Femur (tissue), 1 donor: ENCODE data around the gene VPS4B.
"Not testable (repeated sequence)": the region's sequence is repeated elsewhere in the genome, so short reads cannot be mapped to it uniquely, and the experiment has no call there.

Source experiments
- DNase-seq: peaks from one replicate; pipeline ENCODE4 v3.0.0-alpha.2; 2017

VPS4B gene

DNA sequence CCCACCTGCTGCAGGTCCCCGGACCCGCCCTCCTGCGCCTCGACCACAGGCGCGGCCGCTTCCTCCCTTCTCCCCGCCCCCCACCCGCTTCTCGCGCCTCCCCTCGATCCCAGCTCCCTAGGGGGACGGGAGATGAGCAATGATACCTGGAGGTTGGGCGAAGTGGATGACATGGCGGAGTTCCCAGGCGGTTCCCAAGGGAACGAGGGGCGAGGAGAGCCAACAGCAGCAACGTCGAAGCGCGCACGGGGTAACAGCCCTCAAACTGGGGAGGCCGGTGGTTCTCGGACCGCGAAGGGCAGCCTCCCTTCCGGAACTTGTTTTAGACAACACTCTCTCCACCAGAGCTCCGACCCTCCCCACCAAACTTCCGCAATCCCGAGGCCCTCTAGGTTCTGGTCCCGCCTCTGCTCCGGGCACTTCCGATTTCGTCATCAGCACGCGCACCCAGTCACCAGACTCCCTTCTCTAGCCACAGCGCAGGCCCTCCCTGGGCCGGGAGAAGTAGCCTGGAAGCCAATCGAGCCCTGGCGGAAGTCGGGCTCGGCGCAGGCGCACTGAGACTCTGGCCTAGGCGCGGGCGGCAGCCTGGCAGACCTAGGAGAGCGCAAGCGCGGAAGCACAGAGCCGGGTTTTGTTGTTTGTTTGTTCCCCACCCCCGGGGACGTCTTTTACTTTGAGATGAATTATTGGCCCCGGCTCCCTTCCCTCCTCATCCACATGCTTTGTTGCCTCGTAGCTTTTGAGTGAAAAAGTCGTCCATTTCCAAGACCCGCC lies at the start of gene VPS4B:
Gene VPS4B (minus strand): TSS at position 390 of the 777 bp plus-strand sequence. CDS start 217 bp downstream, at position 173.
- peak; percentile 100 for DNase-seq

DNA sequence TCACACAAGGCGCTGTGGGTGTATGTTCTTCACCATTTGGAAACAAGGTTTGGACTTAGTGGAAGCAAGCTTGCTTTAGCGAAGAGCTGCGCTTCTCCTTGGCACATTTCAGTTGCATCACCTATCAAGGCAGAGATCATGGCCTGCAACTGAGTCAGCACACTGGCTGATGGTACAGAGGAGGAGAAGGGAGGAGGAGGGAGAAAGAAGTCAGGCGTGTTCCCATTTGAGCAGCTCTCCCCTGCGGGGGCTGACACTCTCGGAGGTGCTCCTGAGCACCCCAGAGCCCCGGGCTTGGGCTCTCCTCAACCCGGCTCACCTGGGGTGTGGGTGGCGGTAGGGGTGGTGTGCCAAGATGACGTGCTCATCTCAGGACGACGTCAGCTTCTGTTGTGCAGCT lies 48.5 kb upstream of the VPS4B start:
- DNase-seq: no peak

DNA sequence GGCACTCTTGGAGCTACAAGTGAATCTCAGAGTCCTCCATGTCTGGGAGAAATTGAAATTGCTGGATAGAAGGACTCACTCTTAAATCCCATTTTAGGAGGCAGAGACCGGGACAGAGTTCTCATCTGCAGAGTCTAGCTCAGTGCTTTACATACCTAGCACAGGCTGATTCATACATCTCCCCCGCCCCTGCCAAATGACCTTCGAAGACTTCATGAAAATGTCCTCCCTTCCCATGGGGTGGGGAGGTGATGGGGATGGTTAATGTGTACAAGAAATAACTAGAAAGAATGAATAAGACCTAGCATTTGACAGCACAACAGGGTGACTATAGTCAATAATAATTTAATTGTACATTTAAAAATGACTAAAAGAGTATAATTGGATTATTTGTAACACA lies 46.3 kb upstream of the VPS4B start:
- no peak for DNase-seq

DNA sequence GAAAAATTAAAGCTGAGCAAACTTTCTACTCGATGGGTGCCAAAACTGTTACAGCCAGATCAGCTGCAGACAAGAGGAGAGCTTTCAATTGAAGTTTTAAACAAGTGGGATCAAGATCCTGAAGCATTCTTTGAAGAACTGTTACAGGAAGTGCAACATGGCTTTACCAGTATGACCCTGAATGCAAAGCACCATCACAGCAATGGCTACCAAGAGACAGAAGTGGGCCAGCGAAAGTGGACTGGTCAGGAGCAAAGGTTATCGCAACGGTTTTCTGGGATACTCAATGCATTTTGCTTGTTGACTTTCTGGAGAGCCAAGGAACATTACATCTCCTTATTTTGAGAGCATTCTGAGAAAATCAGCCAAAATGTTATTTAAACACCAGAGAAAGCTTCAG lies 45.4 kb upstream of the VPS4B start:
- DNase-seq: no peak

- DNase-seq: no peak
Observed at GRCh38 chr18:63465059-63465458, 42.8 kb upstream of the VPS4B start.

DNA sequence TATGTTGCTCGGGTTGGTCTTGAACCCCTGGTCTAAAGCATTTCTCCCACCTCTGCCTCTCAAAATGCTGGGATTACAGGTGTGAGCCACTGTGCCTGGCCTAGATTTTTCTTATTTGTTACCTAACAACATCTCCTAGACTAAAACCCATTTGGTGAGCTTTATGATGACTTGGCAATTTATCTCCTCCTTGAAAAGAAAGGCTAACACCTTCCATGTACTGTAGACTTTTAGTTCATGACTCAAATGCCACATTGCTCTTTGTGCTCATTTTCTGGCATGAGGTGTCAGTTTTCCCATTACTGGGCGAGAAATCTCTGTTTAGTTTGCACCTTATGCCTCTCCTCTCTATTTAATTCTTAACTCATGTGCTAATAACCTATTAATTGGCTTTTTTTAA lies 42.2 kb upstream of the VPS4B start:
- no peak for DNase-seq

DNA sequence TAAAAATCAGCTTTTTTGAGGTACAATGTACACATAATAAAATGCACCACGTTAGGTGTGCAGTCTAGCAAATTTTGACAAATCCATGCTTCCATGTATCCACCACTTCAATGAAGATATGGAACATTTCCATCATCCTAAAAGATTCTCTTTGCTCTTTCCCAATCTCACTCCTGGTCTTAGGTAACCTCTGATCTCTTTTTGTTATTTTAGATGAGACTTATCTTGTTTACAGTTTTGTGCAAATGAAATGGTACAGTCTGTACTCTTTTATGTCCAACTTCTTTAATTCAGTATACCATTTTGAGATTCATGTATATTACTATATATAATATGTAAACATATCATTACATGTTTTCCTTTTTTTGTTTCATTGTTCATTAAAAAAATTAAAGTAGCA lies 38.1 kb upstream of the VPS4B start:
- no peak for DNase-seq

DNA sequence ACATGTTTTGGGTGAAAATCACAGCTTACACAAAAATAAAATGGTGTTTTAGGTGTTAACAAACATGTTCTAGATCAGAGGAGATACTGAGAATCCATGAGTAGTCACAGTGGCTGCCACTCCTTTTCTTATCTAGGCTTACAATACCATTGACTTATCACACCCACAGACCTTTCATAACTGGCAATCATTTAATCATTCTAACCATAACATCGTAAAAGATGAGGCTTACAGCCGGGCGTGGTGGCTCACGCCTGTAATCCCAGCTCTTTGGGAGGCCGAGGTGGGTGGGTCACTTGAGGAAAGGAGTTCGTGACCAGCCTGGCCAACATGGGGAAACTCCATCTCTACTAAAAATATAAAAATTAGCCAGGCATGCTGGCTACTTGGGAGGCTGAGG lies 35.7 kb upstream of the VPS4B start:
- no peak for DNase-seq

DNA sequence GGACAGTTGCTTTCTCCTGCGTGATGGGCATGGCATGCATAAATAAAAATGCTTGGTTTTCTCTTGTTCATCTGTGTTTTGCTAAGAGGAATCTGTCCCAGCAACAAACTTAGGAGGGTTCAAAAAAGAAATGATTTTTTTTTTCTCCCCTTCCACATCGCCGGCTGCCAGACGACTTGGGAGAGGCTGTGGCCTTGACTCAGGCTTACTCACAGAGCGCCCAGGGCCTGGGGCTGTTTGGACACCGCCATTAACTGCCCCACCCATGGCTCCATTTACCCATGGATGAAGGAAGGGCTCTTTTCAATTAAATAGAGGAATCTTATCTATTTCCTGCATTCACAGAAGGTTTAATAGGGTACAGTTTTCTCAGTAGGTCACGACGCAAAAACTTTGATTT lies 32.2 kb upstream of the VPS4B start:
- DNase-seq: no peak

DNA sequence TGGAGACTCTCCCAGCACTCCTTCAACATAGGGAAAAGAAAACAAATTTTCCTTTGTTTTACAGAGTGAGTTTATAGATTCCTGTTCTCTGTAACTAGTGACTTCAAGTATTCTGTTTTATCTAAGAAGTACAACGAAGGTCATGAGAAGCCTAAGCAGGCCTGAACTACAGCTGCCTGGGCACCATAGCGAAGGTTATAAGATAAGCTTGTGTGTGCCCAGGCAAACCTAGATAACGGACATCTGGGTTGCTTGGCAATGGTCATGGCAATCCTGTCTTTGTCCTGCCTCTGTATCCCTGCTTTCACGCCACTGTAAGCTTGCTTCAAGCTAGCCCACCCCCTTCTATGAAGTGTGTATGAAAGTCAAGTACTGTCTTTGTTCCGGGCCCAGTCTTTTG lies 30.5 kb upstream of the VPS4B start:
- DNase-seq: not testable (repeated sequence)

- no peak for DNase-seq
Observed at GRCh38 chr18:63451799-63452660, 29.8 kb upstream of the VPS4B start.

GRCh38 chr18:63449426-63449825 lies 27.1 kb upstream of the VPS4B start:
- DNase-seq: no peak

DNA sequence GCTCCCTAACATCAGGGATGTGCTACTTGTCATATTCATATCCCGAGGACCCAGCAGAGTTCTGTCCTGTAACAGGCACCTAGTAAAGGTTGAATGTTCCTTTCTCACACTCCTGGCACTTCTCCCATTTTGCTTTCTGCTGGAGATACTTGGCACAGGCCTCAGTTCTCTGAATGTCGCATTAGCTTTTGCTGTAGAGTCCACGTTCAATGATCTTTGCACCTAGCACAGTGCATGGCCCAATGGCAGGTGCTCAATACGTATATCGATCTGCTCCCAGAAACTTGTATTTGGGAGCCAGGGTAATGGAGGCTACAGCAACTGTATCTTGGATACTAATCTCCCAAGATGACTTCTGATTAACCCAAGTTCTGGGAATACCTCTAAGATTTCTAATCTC lies 24.8 kb upstream of the VPS4B start:
- DNase-seq: no peak

DNA sequence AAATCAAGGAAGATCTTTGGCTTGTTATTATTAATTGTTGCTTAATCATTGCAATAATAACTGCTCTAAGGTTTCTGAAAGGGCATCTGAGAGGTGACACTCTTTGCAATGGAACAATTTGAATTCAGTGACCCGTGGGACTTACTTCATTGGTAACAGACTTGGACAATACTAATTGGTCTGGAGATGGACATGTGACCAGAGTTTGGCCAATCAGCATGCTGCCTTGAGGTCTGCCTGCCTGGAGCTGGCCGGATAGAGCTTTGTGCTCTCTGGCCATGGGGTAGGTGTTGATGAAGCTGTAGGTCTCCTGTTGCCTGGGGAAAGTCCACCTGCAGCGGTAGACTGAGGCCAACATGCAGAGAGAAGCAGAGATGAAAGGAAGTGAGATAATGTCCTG lies 24.0 kb upstream of the VPS4B start:
- DNase-seq: no peak

DNA sequence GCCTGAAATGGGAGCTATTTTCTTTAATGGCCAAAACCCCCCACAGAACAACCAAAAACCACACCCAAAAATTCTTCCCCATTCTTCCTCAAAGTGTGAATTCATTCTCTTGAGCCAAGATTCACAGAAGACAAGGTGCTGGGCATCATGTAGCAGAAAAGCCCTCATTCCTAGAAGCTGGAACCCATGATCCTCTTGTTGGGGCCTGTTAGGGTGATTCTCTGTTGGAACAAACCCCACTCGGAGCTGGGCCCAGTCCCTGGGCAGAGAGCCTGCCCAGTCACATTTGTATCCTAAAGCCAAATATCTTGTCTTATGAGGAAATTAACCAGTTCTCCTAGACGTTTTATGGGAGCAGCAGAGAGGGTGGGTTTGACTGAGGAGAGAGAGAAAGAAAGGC lies 22.8 kb upstream of the VPS4B start:
- peak; percentile 32 for DNase-seq

GRCh38 chr18:63444580-63444979 lies 22.3 kb upstream of the VPS4B start:
- peak; percentile 38 for DNase-seq

GRCh38 chr18:63443829-63444228 lies 21.6 kb upstream of the VPS4B start:
- DNase-seq: no peak

DNA sequence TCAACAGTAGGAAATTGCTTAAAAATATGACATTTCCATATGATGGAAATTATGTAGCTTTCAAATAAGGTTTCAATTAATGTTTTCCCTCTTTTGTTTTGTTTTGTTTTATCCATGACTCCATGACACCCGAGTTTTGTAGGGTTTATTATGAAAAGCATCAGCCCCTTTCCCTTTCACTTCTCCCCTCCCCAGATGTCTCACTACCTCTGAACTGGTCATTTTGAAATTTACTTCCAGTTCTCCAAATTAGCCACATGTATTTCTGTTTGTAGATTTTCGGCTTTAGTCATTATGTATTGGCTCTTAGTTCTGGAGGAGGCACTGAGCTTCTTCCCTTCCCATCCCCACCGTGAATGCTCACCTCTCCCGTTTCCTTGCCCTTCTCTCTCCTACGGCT lies 18.6 kb upstream of the VPS4B start:
- DNase-seq: no peak

DNA sequence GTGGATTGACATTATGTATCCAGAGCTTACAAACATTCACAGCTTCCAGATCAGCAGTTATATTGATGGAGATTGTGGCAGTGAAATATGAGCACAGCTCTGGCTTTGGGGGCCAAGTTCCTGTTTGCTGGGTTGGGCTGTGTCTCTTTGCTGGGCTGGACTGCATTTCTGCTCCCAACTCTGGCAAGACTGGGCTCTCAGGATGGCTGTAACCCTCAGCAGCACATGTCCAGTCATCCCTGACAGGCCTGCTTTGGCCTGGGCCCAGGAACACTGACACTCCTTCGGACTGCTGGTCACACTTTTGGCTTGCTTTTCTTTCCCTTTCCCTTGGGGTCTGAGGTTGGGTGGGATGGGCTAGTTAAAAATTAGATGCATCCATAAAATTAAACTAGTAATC lies 17.9 kb upstream of the VPS4B start:
- peak; percentile 40 for DNase-seq

DNA sequence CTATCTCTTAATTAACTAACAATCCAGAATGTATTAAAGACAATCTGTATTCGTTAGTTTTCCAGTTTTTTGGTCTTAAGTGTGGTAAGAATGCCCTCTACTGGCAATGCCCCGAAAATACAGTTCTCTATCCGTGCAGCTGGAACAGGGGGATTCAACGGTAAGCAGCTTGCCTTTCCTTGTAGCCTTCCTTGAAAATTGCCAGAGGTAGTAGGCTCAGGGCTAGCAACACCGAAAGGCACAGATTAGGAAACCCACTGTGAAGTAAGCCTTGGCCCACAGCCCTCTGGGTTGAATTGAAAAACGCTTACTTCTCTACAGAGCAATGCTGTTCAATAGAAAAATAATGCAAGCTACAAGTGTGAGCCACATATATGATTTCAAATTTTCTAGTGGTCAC lies 17.1 kb upstream of the VPS4B start:
- peak; percentile 62 for DNase-seq

- DNase-seq: no peak
Observed at GRCh38 chr18:63438181-63438580, 15.9 kb upstream of the VPS4B start.

- DNase-seq: no peak
Observed at GRCh38 chr18:63433334-63433866, 11.1 kb upstream of the VPS4B start.

GRCh38 chr18:63431180-63431579 lies 8.9 kb upstream of the VPS4B start:
- no peak for DNase-seq

DNA sequence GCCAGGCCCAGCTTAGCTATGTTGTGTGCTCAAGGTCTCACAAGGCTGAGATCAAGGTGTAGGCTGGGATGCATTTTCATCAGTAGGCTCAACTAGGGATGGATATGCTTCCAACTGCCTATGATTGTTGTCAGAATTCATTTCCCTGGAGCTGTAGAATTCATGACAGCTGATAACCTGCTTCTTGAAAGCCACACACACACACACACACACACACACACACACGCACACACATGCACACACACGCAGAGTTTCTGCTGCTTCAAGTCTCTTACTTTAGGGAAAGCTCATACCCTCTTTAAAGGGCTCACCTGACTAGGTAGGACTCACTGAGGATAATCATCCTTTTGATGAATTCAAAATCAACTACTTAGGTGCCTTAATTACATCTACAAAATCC lies 8.2 kb upstream of the VPS4B start:
- DNase-seq: no peak
